ENCODE data around the gene COLEC12.

DNA sequence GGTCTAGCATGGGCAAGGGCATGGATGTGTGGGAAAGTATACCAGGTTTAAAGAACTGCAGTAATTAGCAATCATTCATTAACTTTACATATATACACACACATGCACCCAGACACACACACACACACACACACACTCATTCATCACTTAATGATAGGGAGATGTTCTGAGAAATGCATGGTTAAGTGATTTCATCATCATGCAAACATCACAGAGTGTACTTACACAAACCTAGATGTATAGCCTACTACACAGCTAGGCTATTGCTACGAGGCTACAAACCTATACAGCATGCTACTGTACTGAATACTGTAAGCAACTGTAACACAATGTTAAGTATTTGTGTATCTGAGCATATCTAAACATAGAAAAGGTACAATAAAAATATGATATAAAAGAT is 83.6 kb downstream of the COLEC12 start:
- no peak for TF ChIP-seq CTCF (IDR thresholded peaks at IDR 0.05; ENCODE audit: low read depth, low read length)
- no peak for TF ChIP-seq EZH2phosphoT487 (IDR thresholded peaks at IDR 0.05; ENCODE audit: low read depth)

Measured in OCI-LY3 (cell line).